Adrenal gland (tissue), 12 donors: ENCODE results near the gene POLR1C. TPM values are rescaled to one million over a fixed set of nuclear protein-coding genes. Genes with fewer than 3 reads are reported as not detected.

Experiments
- DNase-seq, 7 donors: peaks; one replicate each; pipeline ENCODE4 v3.0.0-alpha.2; 2019 to 2020
- H3K27ac ChIP-seq, 5 donors: fragments of 200-600 bp; sonication (generic) in 4 of 5; 1 replicate in 3 of 5; 2 replicates in 2 of 5; pipeline versions ENCODE4 v1.5.1 to v1.8.0; 2016 to 2020; ENCODE audit warnings: mild to moderate bottlenecking in 1 of 5
- H3K27me3 ChIP-seq: fragments of 200-600 bp; 2 replicates; pipeline ENCODE4 v1.8.0; 2021
- H3K36me3 ChIP-seq, 2 donors: fragments of 200-600 bp; replicated peaks in 1 of 2; 1 replicate in 1 of 2; 2 replicates in 1 of 2; pipeline versions ENCODE4 v1.5.1 to v1.8.0; 2018 to 2022
- H3K4me1 ChIP-seq, 2 donors: fragments of 200-600 bp; replicated peaks in 1 of 2; 1 replicate in 1 of 2; 2 replicates in 1 of 2; pipeline versions ENCODE4 v1.5.1 to v1.8.0; 2018 to 2021
- H3K4me3 ChIP-seq, 4 donors: fragments of 200-600 bp; sonication (generic) in 3 of 4; one replicate each; pipeline ENCODE4 v1.5.1; 2016 to 2018
- H3K9me3 ChIP-seq, 3 donors: fragments of 200-600 bp; sonication (generic) in 1 of 3; replicated peaks in 1 of 3; 1 replicate in 2 of 3; 2 replicates in 1 of 3; pipeline versions ENCODE4 v1.5.1 to v1.8.0; 2016 to 2021
- POLR2A ChIP-seq, 2 donors: fragments of 450-650 bp; IDR thresholded peaks; one replicate each; pipeline ENCODE4 v1.6.1; 2017; ENCODE audit warnings: antibody characterized with exemption in 2 of 2, mild to moderate bottlenecking in 2 of 2, moderate library complexity in 1 of 2
- WGBS, 4 donors: extraction: QIAGEN DNeasy Blood & Tissue Kit in 2 of 4; methylation state at CpG; one replicate each; pipeline versions ENCODE4 v1.1.5 to v1.1.7; 2013 to 2017; 5-methylcytosine and 5-hydroxymethylcytosine counted together
- intact Hi-C, 2 donors: fragments of 100-400 bp; cut with DNase I; formaldehyde crosslinking; loops; one replicate each; pipeline versions ENCODE4 v1.14.1 to v1.15.0; 2022 to 2023
- polyA plus RNA-seq, 3 donors: library from polyadenylated mRNA; stranded (reverse); fragments of 200-250 nt in 2 of 3; fragments of 350-450 nt in 1 of 3; fragmentation: Illumina TruSeq in 1 of 3; extraction: RNeasy Lipid Tissue Mini Kit (QIAGEN cat#74804) in 1 of 3; gene quantifications; one replicate each; pipeline ENCODE4 v1.2.3, GENCODE V29; 2013 to 2014
- small RNA-seq, 2 donors: library from RNA; depleted of rRNA; stranded (forward); fragments of <200 nt; gene quantifications; one replicate each; pipeline ENCODE3, GENCODE V24; 2016
- total RNA-seq, 9 donors: library from RNA; depleted of rRNA in 4 of 9; stranded (reverse); fragments of >200 nt in 4 of 9; fragments of 120-200 nt in 1 of 9; fragmentation: NEBNext Ultra II Directional in 1 of 9; extraction: Animal tissue kit (Norgen Biotek cat#: 25700) in 1 of 9; gene quantifications; one replicate each; pipeline versions ENCODE4 v1.1.0 to v1.2.4, GENCODE V29; 2013 to 2023
- TF ChIP-seq, protein P1 (sequence below), 6 experiments: fragments of 450-650 bp in 4 of 6; fragments of 200-600 bp in 2 of 6; sonication (generic) in 1 of 6; IDR thresholded peaks; 1 replicate in 5 of 6; 2 replicates in 1 of 6; pipeline versions ENCODE4 v1.5.1 to v1.8.0; 2016 to 2021; ENCODE audit warnings: antibody characterized with exemption in 6 of 6, mild to moderate bottlenecking in 2 of 6, moderate library complexity in 1 of 6
- donor health status: healthy with polysubstance abuse.
- donor health status: Bipolar disorder and iron deficiency.
- donor health status: DM: yes; HTN: yes; CAD: no.
- donor health status: DM: no; HTN: no; CAD: no.
- donor health status: DM: no; HTN: no; CAD: no.
- donor health status: DM: yes; HTN: yes; CAD: no.

POLR1C gene
- total and polyA plus RNA-seq, 12 donors, result 16.8 to 67.2 (median 37.4) TPM

DNA sequence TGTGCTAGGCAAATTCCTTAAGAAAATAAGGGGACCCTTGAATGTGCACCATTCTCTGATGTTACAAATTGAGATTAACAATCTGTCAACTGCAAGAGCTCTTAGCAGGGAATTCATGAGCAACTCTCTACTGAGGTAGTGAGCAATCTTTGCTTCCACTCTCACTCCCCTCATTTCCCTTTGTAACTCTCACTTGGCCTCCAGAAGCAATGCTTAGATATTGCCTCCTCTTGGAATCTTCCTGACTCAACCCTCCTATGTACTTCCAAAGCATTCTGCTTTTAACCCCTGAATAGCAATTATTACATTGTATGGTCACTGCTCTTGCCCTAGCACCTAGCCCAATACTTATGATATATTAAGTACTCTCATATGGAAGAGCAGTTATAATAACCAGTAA, 42.4 kb downstream of the POLR1C start:
- Histone ChIP-seq H3K9me3 (no peaks in the 10 kb centered on the region), H3K27me3 (no peaks in the 10 kb centered on the region), H3K4me3 (no peak overlapping the region), H3K27ac (no peak overlapping the region), H3K4me1 (no peaks in the 10 kb centered on the region), H3K36me3 (peaks cover 0 to 93% of the 10 kb centered on the region in 2 donors)
- TF ChIP-seq, protein P1, sequence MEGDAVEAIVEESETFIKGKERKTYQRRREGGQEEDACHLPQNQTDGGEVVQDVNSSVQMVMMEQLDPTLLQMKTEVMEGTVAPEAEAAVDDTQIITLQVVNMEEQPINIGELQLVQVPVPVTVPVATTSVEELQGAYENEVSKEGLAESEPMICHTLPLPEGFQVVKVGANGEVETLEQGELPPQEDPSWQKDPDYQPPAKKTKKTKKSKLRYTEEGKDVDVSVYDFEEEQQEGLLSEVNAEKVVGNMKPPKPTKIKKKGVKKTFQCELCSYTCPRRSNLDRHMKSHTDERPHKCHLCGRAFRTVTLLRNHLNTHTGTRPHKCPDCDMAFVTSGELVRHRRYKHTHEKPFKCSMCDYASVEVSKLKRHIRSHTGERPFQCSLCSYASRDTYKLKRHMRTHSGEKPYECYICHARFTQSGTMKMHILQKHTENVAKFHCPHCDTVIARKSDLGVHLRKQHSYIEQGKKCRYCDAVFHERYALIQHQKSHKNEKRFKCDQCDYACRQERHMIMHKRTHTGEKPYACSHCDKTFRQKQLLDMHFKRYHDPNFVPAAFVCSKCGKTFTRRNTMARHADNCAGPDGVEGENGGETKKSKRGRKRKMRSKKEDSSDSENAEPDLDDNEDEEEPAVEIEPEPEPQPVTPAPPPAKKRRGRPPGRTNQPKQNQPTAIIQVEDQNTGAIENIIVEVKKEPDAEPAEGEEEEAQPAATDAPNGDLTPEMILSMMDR (IDR thresholded peaks at IDR 0.05), result no peak
- no peak for TF ChIP-seq POLR2A (IDR thresholded peaks at IDR 0.05)
- no peak for DNase-seq
- intact Hi-C loops, result no loop called here

DNA sequence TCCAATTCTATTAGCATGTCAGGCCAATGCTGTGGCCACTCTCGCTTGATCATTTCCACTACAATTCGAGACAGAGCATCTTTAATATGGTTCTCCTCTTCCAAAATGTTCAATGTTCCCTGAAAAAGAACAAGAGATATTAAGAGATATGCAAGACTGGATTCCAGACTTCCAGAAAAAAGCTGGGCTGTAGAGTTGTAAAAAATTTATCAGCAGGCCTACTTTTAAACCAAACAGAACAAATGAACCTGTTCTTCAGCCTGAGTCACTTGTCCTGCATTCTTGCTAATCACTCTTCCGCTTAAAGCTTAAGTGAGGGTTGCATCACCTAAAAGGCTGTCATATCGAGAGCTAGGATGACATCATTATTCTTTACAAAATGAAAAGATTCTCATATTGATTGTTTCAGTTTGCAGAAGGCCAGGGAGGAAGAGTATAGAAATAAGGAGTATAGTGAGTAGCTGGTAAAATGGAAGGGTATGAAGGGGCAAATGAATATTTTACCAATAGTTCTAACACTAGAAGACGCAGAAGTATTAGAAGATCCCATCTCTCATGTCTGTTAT, 54.1 kb downstream of the POLR1C start:
- H3K4me1 ChIP-seq, result peaks cover 6% of the 10 kb centered on the region in 2 donors
- no peak for TF ChIP-seq POLR2A (IDR thresholded peaks at IDR 0.05)
- TF ChIP-seq, protein P1 (IDR thresholded peaks at IDR 0.05), result no peak
- intact Hi-C loops, result loop anchor here in 1 of 2 donors (10.0 kb wide), 1 partner anchor 46 kb away; no protein-coding TSS in a partner anchor
- H3K27me3 ChIP-seq, result no peaks in the 10 kb centered on the region
- WGBS, 4 donors, result 88 to 91% (median 89%) methylated on average over 5 of the region's 5 CpGs
- no peak overlapping the region for H3K27ac ChIP-seq
- H3K36me3 ChIP-seq, result peaks cover 0 to 69% of the 10 kb centered on the region in 2 donors
- H3K9me3 ChIP-seq, result no peaks in the 10 kb centered on the region
- H3K4me3 ChIP-seq, result no peak overlapping the region
- no peak for DNase-seq

Small RNA genes within 50 kb of the gene (small RNA-seq; reads per million reads assigned to genes)
- gene RF00426, result 0 reads per million in 2 donors
- 0 reads per million in 2 donors for gene RNU6-1113P

Other genes starting within 250 kb of the POLR1C start
- under 1 TPM in 1 of 9 donors, not detected in 8; 0.14 TPM for gene SLC22A7, start 218.8 kb upstream of the POLR1C start, total RNA-seq
- not detected for gene SLC22A7, start 218.8 kb upstream of the POLR1C start, polyA plus RNA-seq
- gene CRIP3, start 208.3 kb upstream of the POLR1C start, total RNA-seq, result 1 to 10 TPM in 3 of 9 donors, not detected in 6; 1.2 to 1.5 (median 1.5) TPM
- gene CRIP3, start 208.3 kb upstream of the POLR1C start, polyA plus RNA-seq, result 1 to 10 TPM in 2 of 3 donors, under 1 TPM in 1; 0.44 to 8.9 (median 2.5) TPM
- 10 to 100 TPM; 10.1 to 19.3 (median 13.9) TPM for gene ZNF318, start 147.4 kb upstream of the POLR1C start, total RNA-seq
- gene ZNF318, start 147.4 kb upstream of the POLR1C start, polyA plus RNA-seq, result 10 to 100 TPM in 1 of 3 donors, 1 to 10 TPM in 2; 5.9 to 13.8 (median 9.2) TPM
- 10 to 100 TPM; 19.1 to 40.0 (median 24.2) TPM for gene ABCC10, start 89.5 kb upstream of the POLR1C start, total RNA-seq
- 100 to 1,000 TPM in 1 of 3 donors, 10 to 100 TPM in 1, 1 to 10 TPM in 1; 8.5 to 123 (median 70.7) TPM for gene ABCC10, start 89.5 kb upstream of the POLR1C start, polyA plus RNA-seq
- gene DLK2, start 61.5 kb upstream of the POLR1C start, total RNA-seq, result 1 to 10 TPM in 4 of 9 donors, under 1 TPM in 2, not detected in 3; 0.14 to 3.9 (median 1.4) TPM
- gene DLK2, start 61.5 kb upstream of the POLR1C start, polyA plus RNA-seq, result 1 to 10 TPM in 1 of 3 donors, under 1 TPM in 1, not detected in 1; 0.64 to 1.0 TPM
- gene TJAP1, start 39.5 kb upstream of the POLR1C start, total RNA-seq, result 10 to 100 TPM; 23.1 to 66.0 (median 32.5) TPM
- gene TJAP1, start 39.5 kb upstream of the POLR1C start, polyA plus RNA-seq, result 10 to 100 TPM; 17.6 to 77.5 (median 54.4) TPM
- gene LRRC73, start 6.7 kb upstream of the POLR1C start, total RNA-seq, result 10 to 100 TPM in 3 of 9 donors, 1 to 10 TPM in 6; 1.4 to 15.0 (median 4.4) TPM
- 1 to 10 TPM; 2.8 to 4.0 (median 3.1) TPM for gene LRRC73, start 6.7 kb upstream of the POLR1C start, polyA plus RNA-seq
- gene YIPF3, start 163 bp upstream of the POLR1C start, total RNA-seq, result 100 to 1,000 TPM; 121 to 271 (median 170) TPM
- gene YIPF3, start 163 bp upstream of the POLR1C start, polyA plus RNA-seq, result 100 to 1,000 TPM in 1 of 3 donors, 10 to 100 TPM in 2; 78.1 to 139 (median 98.0) TPM
- 10 to 100 TPM; 16.1 to 70.6 (median 22.9) TPM for gene XPO5, start 58.9 kb downstream of the POLR1C start, total RNA-seq
- gene XPO5, start 58.9 kb downstream of the POLR1C start, polyA plus RNA-seq, result 10 to 100 TPM; 10.9 to 26.2 (median 14.8) TPM
- gene POLH, start 59.1 kb downstream of the POLR1C start, total RNA-seq, result 10 to 100 TPM in 8 of 9 donors, 1 to 10 TPM in 1; 7.5 to 25.0 (median 14.0) TPM
- 10 to 100 TPM in 1 of 3 donors, 1 to 10 TPM in 2; 1.5 to 10.3 (median 2.7) TPM for gene POLH, start 59.1 kb downstream of the POLR1C start, polyA plus RNA-seq
- 10 to 100 TPM; 16.5 to 59.3 (median 43.2) TPM for gene GTPBP2, start 112.2 kb downstream of the POLR1C start, total RNA-seq
- gene GTPBP2, start 112.2 kb downstream of the POLR1C start, polyA plus RNA-seq, result 10 to 100 TPM; 26.9 to 73.5 (median 65.1) TPM
- 100 to 1,000 TPM in 1 of 9 donors, 10 to 100 TPM in 8; 16.1 to 112 (median 29.6) TPM for gene MAD2L1BP, start 118.8 kb downstream of the POLR1C start, total RNA-seq
- 10 to 100 TPM; 15.2 to 26.2 (median 18.2) TPM for gene MAD2L1BP, start 118.8 kb downstream of the POLR1C start, polyA plus RNA-seq
- under 1 TPM in 7 of 9 donors, not detected in 2; 0.20 to 1.00 (median 0.35) TPM for gene RSPH9, start 127.9 kb downstream of the POLR1C start, total RNA-seq
- gene RSPH9, start 127.9 kb downstream of the POLR1C start, polyA plus RNA-seq, result under 1 TPM; 0.22 to 0.72 (median 0.71) TPM
- 100 to 1,000 TPM in 1 of 9 donors, 10 to 100 TPM in 8; 47.8 to 119 (median 52.9) TPM for gene MRPS18A, start 170.7 kb downstream of the POLR1C start, total RNA-seq
- gene MRPS18A, start 170.7 kb downstream of the POLR1C start, polyA plus RNA-seq, result 10 to 100 TPM; 24.8 to 75.1 (median 33.1) TPM